GM21737 (cell line): Measurements from ENCODE around the gene C1QB.
A peak's percentile ranks its signal among the peaks of the same experiment; 100 is the strongest.
"Not testable (repeated sequence)": the region's sequence is repeated elsewhere in the genome, so short reads cannot be mapped to it uniquely, and the experiment has no call there.

Experiments
- ATAC-seq: cut with Tn5 transposase; IDR thresholded peaks from one replicate; pipeline ENCODE4 v1.9.1; 2021; ENCODE audit warnings: mild to moderate bottlenecking, moderate library complexity; ENCODE audit not compliant: unreplicated experiment

The C1QB gene

DNA sequence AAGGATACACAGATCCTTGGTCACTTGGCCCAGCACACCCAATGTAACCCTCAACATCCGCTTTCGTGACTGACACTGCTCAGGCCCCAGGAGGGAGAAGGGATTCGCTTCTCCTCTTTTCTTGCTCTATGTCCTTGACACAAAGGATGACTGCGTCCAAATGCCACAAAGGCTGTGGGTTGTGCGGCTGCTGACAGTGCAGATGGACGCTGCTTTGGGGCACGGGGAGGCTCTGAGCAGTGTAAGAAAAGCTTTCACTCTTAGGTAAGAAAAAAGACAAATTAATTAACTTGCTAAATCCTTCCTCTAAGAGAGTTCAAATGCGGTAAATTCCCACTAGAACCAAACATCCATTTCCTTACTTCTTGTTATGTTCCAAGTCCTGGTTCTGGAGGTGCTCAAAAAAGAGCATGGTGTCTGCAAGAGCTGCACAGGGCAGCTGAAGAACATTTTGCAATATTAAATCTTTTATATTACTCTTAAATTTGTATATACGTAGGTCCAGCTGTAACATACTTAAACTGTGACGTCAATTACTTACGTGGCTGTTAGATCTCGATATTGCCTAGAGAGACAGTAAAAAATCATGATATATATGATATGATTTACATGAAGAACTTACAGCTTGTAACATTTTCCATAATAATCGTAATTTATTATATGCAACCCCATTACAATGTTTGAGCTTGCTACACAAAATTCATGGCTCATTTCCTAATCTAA is 38.2 kb downstream of the C1QB start:
- ATAC-seq: no peak

DNA sequence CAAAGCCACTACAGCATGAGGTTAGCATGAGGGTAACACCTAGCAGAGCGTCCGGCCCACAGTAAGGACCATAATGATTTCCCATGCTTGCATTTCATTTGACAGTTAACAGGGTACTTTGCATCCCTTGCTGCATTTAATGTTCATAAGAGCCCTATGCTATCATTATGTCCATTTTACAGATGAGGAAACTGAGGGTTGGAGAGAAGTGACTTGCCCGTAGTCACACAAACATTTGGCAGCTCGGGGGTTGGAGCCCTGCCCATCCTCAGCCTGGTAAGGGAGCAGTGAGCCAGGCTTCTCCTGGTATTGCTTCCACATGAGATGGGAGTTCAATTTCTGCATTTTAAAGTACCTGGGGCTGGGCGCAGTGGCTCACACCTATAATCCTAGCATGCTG is 41.1 kb downstream of the C1QB start:
- no peak for ATAC-seq

DNA sequence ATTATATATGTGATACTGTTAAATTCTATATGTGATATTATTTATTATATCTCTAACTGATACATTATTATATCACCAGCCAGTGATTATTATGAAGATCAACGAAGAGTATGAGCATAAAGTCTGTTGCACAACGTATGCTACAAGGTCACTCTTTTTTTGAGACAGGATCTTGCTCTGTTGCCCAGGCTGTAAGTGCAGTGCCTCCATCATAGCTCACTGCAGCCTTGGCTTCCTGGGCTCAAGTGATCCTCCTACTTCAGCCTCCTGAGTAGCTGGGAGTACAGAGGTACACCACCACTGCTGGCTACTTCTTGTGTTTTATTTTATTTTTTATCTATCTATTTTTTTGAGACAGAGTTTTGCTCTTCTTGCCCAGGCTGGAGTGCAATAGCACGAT is 43.6 kb downstream of the C1QB start:
- ATAC-seq: no peak

DNA sequence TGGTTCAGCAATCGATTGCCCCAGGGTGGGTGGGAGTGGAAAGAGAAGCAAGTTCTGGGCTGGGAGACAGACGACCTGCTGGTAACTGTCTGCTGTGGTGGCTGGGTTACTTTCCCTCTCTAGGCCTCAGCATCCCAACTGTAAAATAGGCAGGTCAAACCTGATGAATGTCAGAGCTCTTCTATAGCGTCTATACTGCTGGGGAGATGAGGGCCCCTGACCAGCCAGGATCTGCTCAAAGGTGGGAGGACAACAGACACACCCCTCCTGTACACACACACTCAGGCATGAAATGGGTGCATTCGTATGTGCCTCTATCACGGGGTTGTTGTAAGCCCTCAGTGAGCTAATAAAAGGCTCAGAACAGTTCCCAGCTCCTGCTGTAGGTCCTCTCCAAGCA is 44.9 kb downstream of the C1QB start:
- ATAC-seq: no peak

DNA sequence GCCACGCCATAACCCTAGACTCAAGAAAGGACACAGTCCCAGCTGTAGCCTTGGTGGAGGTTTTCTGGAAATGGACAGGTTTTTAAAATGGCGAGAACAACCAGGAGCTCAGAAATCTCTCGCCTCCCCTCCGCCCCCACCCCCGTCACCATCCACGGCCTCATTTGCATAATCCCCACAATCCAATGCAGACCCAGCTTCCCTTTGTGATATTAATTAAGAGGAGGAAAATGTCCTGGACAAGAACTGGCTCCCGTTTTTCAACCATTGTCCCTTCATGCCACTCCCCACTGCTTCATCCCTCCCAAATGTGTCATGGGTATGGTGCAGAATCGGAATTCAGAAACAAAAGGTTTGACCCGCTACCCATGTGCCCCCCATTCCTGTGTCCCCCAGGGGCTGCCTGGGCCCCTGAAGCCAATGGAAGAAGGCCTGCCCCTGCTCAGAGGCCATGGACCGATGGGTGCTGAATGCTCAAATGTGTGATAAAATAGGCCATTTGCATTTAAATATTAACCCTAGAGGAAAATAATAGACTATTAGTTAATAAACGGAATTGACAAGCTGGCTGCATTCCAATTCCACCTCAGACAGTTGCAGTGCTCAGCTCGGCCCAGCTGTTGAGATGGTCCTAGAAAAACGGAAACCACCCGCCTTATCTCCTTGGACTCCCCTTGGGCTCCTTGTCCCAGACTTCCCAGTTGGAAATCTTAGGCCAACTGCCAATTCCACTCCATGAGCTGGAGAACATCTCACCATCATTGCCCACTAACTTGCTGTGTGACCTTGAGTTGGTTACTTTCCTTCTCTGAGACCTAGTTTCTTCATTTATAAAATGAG is 46.9 kb downstream of the C1QB start:
- no peak for ATAC-seq

DNA sequence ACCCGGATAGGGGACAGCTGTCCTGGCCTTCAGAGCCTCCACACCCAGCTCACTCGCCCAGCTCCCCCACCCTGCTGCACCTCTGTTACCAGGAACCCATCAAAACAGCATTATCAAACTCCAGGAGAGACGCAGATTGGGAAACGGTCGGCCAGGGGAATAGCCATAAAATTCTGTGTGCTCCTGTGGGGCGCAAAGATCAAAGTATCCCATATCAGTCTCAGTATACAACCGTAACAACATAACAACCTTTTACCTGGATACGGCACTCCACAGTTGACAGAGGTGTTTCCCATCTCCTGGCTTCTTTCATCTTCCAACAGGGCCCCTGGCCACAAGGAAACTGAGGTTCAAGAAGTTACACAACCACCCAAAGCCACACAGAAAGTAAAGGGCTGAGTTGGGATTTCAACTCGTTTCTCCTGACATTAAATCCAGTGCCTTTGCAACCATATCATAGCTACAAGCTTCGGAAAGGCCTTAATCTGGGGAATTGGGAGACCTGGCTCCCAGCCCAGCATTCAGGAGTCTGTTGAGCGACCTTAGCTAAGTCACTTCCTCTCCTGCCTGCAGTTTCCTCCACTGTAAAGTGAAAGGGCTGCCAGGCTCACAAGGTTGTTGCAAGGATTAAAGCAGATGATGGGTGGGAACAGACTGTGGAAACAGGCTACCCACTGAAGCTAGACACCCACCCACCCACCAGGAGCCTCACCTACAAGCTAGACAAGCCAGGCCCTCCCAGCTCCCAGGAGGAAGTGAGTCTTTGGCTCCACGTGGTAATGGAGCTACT is 49.5 kb downstream of the C1QB start:
- ATAC-seq: no peak

DNA sequence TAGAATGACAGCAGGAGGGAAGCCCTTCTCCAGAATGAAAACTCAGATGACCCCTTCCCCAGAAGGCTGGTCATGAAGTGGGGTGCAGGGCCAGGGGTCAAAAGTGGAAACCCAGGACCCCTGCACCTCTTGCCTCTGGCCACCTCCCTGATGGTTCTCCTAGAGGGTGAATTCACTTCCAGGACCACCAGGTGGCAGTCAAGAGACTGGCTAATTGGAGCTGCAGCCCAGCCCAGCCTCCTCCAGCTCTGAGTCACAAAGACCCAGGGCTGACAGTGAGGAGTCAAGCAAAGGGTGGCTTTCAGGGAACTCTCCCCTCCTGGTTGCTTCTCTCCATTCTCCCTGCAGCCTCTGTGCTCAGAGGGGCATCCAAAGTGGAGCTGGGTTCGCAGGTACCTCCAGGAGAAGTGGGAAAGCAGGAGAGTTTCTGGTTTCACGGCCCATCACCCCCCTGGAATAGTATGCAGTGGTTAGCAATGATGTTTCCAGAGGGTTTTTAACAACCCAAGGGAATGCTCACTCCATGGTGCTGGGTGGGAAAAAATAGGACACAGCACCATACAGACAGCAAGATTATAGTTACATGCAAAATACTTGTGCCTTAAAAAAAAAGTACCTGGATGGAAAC is 51.5 kb downstream of the C1QB start:
- peak; percentile 65 for ATAC-seq

DNA sequence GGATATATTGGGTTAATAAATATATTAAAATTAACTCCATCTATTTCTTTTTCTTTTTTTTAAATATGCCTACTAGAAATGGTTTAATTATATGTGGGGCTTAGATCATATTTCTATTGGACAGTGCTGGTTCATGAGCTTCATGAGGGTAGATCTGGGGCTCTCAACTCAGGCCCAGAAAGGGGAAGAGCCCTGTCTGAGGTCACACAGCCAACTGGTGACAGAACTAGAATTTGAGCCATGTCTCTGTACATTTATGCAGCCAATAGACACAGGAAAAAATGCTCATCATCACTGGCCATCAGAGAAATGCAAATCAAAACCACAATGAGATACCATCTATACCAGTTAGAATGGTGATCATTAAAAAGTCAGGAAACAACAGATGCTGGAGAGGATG is 52.5 kb downstream of the C1QB start:
- no peak for ATAC-seq

DNA sequence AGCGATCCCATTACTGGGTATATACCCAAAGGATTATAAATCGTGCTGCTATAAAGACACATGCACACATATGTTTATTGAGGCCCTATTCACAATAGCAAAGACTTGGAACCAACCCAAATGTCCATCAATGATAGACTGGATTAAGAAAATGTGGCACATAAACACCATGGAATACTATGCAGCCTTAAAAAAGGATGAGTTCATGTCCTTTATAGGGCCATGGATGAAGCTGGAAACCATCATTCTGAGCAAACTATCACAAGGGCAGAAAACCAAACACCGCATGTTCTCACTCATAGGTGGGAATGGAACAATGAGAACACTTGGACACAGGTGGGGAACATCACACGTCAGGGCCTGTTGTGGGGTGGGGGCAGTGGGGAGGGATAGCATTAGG is 53.1 kb downstream of the C1QB start:
- ATAC-seq: not testable (repeated sequence)

DNA sequence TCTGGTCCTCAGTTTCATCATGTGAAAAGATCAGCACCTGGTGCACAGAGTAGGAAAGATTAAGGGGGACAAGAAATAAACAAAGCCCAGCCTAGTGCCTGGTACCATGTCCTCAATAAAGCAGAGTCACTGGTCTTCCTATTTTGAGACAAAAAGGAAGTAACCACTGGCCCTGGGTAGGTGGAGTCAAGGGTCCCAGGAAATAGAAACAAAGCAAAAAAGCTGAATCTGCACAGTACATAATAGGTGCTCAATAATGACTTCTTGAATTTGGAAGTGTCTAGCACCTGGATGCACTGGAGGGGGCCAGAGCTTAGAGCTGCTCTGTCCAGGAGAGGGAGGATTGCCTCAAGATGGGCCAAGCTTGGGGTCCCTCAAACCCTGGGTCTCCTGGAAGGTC is 55.7 kb downstream of the C1QB start:
- no peak for ATAC-seq

DNA sequence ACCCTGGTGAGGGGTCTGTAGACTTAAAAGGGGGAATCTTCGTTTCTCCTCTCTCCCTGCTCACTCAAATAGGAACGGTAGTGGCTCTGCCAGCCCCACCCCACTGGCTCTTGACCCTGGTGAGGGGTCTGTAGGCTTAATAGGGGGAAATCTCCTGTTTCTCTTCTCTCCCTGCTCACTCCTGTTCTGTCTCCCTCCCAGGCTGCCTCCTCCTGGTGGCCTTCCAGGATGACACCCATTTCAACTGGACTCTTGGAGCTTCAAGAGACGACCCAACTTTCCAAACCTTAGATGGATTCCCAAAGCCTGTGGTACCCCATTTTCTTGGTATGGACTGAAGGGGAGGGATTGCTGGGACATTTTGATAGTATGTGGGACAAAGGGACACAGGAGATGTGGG is 56.2 kb downstream of the C1QB start:
- no peak for ATAC-seq

DNA sequence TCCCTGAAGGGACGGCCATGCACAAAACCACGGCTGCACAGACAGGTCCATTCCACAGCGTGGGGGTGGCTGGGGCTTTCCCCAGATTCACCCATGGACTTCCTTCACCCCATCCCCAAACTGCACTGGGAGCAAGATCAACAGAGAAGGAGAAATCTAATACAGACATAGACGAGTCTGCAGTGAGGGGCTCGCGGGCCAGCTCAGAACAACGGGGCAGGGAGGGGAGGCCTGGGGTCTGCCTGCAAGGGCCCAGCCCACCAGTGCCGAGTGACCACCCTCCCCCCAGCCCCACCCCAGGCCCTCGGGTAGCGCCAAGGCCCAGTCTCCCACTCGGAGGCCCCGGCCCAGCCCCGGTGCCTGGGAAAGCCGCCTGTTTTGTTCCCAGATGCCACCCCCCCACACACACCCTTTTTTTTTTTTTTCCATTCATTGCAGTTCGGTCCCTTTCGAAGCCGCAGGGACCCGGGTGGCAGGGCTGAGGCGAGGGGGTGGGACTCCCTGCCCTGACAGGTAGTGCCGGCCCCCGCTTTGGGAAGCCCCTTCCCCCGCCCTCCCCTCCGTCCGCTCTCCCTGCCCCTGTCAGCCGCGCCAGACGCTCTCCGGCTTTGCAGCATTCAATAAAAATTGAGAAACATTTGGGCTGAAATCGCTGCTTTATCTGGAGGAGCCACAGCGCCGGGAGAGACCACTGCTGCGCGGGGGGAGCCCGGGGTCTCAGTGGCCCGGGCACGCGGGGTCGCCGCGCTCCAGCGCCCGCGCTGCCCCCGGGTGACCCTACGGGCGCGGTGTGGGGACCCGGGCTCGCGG is 57.1 kb downstream of the C1QB start:
- no peak for ATAC-seq

DNA sequence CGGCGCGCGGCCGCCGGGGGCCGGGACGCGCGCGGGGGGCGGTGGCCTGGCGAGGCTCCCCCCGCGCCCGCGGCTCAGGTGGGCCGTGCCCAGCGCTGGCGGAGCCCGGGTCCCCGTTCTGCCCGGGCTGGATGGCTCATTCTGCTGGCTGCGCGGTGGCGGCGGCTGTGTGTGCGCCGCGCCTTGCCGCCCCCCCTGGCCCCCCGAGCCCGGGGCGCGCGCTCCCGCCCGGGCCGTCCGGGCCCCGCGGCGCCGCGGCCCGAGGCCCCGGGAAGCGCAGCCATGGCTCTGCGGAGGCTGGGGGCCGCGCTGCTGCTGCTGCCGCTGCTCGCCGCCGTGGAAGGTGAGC is 57.6 kb downstream of the C1QB start, which contains the start of gene EPHB2:
TSS of gene EPHB2 (plus strand) at position 139 of the 349 bp plus-strand sequence. CDS start at position 283, 144 bp downstream.
- ATAC-seq: no peak

DNA sequence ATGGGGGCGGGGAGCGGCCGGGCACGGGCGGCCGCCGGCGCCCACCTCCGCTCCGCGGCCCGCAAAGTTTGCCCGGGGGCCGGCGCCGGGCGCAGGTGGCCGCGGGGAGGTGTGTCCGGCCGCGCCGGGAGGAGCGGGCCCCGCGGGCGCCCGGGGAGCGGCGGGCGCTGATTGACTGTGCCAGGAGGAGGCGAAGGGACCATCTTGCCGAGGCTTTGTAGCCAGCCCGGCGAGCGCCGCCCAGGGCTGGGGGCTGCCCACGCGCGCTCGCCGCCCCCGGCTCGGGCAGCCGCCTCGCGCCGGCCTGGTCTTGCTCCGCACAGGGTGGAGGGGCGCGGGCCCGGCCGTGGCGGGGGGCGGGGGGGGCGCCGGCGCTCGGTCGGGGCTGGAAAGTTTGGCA is 58.0 kb downstream of the C1QB start:
- ATAC-seq: no peak
